Hematopoietic multipotent progenitor cell treated with erythropoietin and hydrocortisone succinate and interleukin-3 and kit ligand, for 17 days (in vitro differentiated cells): ENCODE results near the gene APH1B.

Experiments used
- DNase-seq: peaks from one replicate; pipeline ENCODE4 v3.0.0-alpha.2; 2015; ENCODE audit warnings: low spot score

APH1B gene

DNA sequence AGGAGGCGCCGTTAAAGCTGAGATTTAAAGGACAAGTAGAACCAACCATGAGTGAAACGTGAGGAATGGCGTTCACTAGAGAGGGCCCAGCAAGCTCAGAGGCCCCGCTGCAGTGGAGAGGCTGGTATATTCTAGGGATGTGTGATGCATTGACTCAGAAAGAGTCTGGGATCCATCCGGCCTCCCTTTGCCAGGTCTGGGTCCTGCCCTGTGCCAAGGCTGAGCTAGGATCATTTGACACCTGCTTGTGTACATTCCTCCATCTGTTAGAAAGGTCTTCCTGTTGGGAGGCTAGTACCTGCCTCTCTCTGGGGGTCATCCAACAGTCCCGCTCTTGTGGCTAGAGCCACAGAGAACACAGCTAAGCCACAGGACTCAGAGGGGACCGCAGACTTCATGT, 75.9 kb downstream of the APH1B start:
- DNase-seq = no peak

DNA sequence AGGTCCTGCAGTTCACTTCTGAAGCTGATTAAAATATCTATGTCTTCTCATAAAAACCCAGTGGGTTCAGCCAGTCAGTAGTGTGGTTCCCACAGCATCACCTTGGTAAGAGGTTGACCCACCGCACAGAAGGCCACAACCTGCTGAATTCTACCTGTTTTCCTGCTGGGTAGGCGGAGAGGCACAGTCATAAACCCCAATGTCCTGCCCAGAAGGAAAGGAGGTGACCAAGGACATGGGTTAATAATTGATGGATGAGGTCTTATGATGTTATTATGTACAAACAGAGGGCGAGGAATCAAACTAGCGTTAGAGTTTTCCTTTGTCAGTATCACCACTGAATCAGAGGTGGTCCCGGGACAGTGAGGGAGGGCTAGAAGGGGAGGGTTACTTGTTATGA, 76.5 kb downstream of the APH1B start:
- DNase-seq = no peak

DNA sequence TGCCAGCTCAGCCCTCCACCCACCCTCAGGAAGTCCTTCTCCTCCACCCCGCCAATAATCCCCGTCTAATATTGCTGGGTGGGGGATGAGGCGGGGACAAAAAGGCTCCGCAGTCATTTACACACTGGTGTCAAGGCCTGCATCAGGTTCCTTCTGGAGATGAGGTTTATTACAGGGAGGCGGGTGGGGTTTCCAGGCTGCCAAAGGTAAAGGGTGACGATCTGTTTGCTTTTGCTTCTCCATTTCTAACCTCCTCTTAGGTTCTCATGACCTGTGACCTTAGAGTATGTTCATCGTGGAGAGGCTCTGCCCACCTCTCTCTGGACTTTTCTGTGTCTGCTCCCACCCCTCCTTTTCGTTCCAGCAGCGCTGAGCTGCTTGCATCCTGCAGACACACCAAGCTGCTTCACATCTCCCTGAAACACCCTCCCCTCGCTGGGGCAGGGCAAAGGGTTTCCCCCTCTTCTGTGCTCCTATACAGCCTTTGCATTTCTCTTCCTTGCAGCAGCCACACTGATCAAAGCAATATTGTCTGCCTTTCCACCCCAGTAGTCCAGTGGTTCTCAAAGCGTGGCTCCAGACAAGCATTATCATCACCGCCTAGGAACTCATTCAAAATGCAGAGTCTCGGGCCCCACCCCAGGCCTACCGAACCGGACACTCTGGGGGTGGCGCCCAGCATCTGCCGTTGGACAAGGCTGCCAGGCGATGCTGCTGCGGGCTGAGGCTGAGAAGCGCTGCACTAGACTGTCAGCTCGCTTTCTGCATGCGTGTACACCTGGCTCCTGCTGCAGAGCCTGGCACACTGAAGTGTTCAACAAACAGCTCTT, 77.6 kb downstream of the APH1B start:
- DNase-seq = no peak

DNA sequence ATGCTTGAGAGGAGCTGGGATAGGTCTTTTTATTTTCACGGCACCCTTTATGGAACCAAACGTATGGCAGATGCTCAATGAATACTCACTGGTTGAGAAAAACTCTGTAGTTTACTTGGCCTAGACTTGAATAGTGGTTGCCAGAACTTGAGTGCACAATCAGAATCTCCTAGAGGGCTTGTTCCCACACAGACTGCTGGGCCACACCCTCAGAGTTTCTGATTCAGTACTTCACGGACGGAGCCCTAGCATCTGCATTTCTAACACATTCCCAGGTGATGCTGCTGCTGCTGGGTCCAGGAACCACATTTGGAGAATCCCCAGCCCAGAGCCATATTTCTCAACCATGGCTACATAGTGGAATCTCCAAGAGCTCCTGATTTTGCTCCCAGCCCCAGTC, 79.7 kb downstream of the APH1B start:
- DNase-seq = no peak

DNA sequence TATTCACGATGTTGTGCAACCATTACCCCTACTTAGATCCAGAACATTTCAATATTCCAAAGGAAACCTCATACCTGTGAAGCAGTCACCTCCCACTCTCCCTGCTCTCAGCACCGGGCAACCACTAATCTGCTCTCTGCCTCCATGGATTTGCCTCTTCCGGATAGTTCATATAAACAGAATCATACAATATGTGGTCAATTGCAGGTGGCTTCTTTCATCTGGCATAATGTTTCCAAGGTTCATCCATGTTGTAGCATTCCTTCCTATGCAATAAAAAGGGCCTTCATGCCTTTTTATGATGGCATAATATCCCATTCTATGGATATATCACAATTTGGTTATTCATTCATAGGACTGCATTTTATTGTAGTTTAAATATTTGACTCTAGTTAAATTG, 80.3 kb downstream of the APH1B start:
- DNase-seq = no peak

DNA sequence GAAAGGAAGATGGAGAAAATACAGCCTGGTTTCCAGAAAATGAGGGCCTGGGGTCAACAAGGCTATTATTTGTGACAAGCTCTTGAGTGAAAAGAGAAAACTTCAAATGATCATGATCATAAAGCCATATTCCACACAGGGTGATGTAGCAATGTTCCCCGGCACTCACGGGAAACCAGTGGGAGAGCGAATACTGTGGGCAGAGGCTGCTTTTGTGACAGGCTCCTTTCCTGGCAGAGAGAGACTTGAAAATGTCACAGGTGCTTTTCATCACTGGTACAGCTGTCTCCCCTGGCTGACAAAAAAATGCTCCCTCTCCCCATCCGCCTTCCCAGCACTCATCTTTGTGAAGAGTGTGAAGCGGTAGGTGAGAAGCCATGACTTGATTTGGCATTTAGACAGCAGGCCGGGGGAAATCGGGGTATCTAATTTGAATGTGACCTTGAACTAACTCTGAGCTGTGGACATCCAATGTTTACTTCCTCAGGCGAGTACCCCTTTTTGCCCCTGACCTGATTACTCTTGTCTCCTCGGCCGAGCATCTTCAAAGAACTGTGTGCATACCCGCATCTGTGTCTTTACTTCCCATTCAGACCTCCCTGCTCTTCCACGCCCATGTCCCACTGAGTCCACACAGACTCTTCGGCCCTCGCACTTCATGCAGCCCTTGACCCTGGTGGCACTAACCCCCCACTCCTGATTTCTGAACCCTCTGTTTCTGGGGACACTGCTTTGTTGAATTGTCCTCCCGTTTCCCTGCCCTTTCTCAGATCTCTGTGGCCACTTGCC, 81.0 kb downstream of the APH1B start:
- DNase-seq = no peak
